Measurements from ENCODE around the gene WEE2. TPM values are rescaled to one million over a fixed set of nuclear protein-coding genes. Genes with fewer than 3 reads are reported as not detected.

WEE2 gene
- total and polyA plus RNA-seq, 9 of the 15 experiments (the other 6 are each of a cell fraction or from before 2014, with no cell fraction given), result not detected

DNA sequence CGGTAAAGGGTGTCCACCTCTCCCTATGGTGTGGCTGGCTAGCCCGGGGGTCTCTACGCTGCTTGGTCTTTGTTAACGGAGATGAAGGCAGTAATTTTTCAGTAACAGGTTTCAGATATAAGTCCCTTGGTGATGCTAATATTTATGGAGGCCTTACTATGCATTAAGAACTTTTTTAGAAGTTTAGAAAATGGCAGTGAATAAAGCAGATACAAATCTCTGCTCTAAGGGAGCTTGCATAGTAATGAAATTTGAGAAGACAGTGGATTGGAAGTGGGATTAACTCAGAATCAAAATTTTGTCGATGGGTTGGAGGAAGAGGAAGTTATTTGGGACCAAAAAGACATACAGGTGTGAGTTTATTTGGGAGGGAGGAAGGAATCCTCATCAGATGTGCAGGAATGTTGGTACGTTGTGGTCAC lies 30.4 kb downstream of the WEE2 start (continued):
- TF ChIP-seq SRSF1 (IDR thresholded peaks at IDR 0.05; ENCODE audit: low read depth, low read length), result no peak
- no peak for TF ChIP-seq NFIX (CRISPR knock-in tag; IDR thresholded peaks at IDR 0.05; ENCODE audit: low read depth)
- TF ChIP-seq ZNF75A (CRISPR knock-in tag; IDR thresholded peaks at IDR 0.05), result no peak
- no peak for TF ChIP-seq TRIM24 (IDR thresholded peaks at IDR 0.05)
- no peak for TF ChIP-seq EP300 (IDR thresholded peaks at IDR 0.05; ENCODE audit: low read length)
- no peak for TF ChIP-seq HDAC8 (tag; IDR thresholded peaks at IDR 0.05)
- TF ChIP-seq ZSCAN29 (IDR thresholded peaks at IDR 0.05), result no peak
- TF ChIP-seq, protein P1, sequence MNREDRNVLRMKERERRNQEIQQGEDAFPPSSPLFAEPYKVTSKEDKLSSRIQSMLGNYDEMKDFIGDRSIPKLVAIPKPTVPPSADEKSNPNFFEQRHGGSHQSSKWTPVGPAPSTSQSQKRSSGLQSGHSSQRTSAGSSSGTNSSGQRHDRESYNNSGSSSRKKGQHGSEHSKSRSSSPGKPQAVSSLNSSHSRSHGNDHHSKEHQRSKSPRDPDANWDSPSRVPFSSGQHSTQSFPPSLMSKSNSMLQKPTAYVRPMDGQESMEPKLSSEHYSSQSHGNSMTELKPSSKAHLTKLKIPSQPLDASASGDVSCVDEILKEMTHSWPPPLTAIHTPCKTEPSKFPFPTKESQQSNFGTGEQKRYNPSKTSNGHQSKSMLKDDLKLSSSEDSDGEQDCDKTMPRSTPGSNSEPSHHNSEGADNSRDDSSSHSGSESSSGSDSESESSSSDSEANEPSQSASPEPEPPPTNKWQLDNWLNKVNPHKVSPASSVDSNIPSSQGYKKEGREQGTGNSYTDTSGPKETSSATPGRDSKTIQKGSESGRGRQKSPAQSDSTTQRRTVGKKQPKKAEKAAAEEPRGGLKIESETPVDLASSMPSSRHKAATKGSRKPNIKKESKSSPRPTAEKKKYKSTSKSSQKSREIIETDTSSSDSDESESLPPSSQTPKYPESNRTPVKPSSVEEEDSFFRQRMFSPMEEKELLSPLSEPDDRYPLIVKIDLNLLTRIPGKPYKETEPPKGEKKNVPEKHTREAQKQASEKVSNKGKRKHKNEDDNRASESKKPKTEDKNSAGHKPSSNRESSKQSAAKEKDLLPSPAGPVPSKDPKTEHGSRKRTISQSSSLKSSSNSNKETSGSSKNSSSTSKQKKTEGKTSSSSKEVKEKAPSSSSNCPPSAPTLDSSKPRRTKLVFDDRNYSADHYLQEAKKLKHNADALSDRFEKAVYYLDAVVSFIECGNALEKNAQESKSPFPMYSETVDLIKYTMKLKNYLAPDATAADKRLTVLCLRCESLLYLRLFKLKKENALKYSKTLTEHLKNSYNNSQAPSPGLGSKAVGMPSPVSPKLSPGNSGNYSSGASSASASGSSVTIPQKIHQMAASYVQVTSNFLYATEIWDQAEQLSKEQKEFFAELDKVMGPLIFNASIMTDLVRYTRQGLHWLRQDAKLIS (CRISPR knock-in tag; IDR thresholded peaks at IDR 0.05), result peak; percentile 17; the same call in 1 of the 2 replicates
- no peak for TF ChIP-seq ZNF354B (CRISPR knock-in tag; IDR thresholded peaks at IDR 0.05)
- TF ChIP-seq, protein P2, sequence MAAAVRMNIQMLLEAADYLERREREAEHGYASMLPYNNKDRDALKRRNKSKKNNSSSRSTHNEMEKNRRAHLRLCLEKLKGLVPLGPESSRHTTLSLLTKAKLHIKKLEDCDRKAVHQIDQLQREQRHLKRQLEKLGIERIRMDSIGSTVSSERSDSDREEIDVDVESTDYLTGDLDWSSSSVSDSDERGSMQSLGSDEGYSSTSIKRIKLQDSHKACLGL (CRISPR knock-in tag; IDR thresholded peaks at IDR 0.05; ENCODE audit: borderline replicate concordance, poor library complexity, severe bottlenecking), result no peak
- no peak for TF ChIP-seq ZNF121 (CRISPR knock-in tag; conservative IDR thresholded peaks at IDR 0.05)
- no peak for TF ChIP-seq ZNF263 (CRISPR knock-in tag; IDR thresholded peaks at IDR 0.05; ENCODE audit: borderline replicate concordance)
- TF ChIP-seq, protein P3, sequence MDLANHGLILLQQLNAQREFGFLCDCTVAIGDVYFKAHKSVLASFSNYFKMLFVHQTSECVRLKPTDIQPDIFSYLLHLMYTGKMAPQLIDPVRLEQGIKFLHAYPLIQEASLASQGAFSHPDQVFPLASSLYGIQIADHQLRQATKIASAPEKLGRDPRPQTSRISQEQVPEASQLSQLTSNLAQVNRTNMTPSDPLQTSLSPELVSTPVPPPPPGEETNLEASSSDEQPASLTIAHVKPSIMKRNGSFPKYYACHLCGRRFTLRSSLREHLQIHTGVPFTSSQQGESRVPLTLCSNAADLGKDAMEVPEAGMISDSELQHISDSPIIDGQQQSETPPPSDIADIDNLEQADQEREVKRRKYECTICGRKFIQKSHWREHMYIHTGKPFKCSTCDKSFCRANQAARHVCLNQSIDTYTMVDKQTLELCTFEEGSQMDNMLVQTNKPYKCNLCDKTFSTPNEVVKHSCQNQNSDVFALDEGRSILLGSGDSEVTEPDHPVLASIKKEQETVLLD (IDR thresholded peaks at IDR 0.05), result no peak
- no peak for TF ChIP-seq BHLHE40 (IDR thresholded peaks at IDR 0.05; ENCODE audit: low read length)
- no peak for TF ChIP-seq XRCC3 (IDR thresholded peaks at IDR 0.05)
- no peak for TF ChIP-seq BCL6 (CRISPR knock-in tag; IDR thresholded peaks at IDR 0.05)
- TF ChIP-seq GATAD2A (IDR thresholded peaks at IDR 0.05), result peak; percentile 1; the same call in 1 of the 2 replicates
- TF ChIP-seq, protein P4, sequence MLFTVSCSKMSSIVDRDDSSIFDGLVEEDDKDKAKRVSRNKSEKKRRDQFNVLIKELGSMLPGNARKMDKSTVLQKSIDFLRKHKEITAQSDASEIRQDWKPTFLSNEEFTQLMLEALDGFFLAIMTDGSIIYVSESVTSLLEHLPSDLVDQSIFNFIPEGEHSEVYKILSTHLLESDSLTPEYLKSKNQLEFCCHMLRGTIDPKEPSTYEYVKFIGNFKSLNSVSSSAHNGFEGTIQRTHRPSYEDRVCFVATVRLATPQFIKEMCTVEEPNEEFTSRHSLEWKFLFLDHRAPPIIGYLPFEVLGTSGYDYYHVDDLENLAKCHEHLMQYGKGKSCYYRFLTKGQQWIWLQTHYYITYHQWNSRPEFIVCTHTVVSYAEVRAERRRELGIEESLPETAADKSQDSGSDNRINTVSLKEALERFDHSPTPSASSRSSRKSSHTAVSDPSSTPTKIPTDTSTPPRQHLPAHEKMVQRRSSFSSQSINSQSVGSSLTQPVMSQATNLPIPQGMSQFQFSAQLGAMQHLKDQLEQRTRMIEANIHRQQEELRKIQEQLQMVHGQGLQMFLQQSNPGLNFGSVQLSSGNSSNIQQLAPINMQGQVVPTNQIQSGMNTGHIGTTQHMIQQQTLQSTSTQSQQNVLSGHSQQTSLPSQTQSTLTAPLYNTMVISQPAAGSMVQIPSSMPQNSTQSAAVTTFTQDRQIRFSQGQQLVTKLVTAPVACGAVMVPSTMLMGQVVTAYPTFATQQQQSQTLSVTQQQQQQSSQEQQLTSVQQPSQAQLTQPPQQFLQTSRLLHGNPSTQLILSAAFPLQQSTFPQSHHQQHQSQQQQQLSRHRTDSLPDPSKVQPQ (CRISPR knock-in tag; IDR thresholded peaks at IDR 0.05; ENCODE audit: borderline replicate concordance), result no peak
- TF ChIP-seq, protein P5, sequence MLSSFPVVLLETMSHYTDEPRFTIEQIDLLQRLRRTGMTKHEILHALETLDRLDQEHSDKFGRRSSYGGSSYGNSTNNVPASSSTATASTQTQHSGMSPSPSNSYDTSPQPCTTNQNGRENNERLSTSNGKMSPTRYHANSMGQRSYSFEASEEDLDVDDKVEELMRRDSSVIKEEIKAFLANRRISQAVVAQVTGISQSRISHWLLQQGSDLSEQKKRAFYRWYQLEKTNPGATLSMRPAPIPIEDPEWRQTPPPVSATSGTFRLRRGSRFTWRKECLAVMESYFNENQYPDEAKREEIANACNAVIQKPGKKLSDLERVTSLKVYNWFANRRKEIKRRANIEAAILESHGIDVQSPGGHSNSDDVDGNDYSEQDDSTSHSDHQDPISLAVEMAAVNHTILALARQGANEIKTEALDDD (IDR thresholded peaks at IDR 0.05), result no peak
- peak; percentile 56; the same call in 1 of the 2 replicates for TF ChIP-seq GABPA (tag; conservative IDR thresholded peaks at IDR 0.05; ENCODE audit: low read depth)
- peak in 1 of 2 experiments; percentile 6; a peak in 2 of 4 replicates for TF ChIP-seq NRF1 (conservative IDR thresholded peaks at IDR 0.05 in 1 of 2, IDR thresholded peaks at IDR 0.05 in 1 of 2)

Data from K562 (cell line).